Activated CD8-positive, alpha-beta memory T cell treated with anti-CD3 and anti-CD28 coated beads, Interleukin-2, amount 50 U/mL, for 1 hour (primary cell): ENCODE results near the gene RABL6.
"Not testable (repeated sequence)": the region's sequence is repeated elsewhere in the genome, so short reads cannot be mapped to it uniquely, and the experiment has no call there.

Experiments used
- DNase-seq: peaks from one replicate; pipeline ENCODE4 v3.0.0-alpha.2; 2020; ENCODE audit errors: extremely low read depth

RABL6 gene

DNA sequence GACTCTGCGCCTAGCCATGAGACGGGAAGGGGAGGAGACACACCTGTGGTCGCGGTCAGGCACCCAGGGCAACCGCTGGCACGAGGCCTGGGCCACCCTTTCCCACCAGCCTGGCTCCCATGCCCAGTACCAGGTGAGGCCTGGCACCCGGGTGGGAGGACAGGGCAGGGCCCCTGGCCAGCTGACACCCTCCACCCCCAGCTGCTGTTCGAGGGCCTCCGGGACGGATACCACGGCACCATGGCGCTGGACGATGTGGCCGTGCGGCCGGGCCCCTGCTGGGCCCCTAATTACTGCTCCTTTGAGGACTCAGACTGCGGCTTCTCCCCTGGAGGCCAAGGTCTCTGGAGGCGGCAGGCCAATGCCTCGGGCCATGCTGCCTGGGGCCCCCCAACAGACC lies 49.4 kb downstream of the RABL6 start:
- no peak for DNase-seq

DNA sequence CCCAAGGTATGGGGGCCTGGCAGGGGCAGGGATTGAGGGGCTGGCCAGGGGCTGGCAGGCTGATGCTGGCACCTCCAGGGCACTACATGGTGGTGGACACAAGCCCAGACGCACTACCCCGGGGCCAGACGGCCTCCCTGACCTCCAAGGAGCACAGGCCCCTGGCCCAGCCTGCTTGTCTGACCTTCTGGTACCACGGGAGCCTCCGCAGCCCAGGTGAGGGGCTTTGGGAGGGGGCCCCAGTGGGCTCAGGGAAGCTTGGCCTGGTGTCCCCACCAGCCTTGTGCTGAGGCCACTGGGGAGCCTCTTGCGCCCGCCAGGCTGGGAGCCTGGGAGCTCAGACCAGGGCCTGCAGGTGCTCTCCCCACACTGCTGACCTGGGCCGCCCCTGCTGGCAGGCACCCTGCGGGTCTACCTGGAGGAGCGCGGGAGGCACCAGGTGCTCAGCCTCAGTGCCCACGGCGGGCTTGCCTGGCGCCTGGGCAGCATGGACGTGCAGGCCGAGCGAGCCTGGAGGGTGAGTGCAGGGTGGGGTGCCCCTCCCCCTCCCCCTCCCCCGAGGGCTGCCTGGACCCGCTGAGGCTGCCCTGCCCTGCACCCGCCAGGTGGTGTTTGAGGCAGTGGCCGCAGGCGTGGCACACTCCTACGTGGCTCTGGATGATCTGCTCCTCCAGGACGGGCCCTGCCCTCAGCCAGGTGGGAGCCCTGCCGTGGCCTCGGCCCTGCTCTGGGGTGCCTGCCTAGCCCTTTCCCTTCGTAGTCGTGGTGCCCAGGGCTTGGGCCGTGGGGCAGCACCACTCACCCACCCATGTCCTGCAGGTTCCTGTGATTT lies 50.0 kb downstream of the RABL6 start:
- DNase-seq = no peak

DNA sequence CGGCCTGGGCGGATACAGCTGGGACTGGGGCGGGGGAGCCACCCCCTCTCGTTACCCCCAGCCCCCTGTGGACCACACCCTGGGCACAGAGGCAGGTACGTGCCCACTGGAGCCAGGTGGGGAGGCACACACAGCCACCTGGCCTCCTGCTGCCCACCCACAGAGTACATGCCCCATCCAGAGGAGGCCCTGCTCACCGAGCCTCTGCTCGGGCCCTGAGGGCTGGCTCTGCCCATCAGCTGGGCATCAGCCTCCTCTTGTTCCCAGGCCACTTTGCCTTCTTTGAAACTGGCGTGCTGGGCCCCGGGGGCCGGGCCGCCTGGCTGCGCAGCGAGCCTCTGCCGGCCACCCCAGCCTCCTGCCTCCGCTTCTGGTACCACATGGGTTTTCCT lies 50.7 kb downstream of the RABL6 start:
- DNase-seq = no peak

GRCh38 chr9:136858844-136859757 lies 51.4 kb downstream of the RABL6 start:
- DNase-seq = no peak

- DNase-seq = no peak
These were observed 52.8 kb downstream of the RABL6 start for GRCh38 chr9:136860529-136860928.

DNA sequence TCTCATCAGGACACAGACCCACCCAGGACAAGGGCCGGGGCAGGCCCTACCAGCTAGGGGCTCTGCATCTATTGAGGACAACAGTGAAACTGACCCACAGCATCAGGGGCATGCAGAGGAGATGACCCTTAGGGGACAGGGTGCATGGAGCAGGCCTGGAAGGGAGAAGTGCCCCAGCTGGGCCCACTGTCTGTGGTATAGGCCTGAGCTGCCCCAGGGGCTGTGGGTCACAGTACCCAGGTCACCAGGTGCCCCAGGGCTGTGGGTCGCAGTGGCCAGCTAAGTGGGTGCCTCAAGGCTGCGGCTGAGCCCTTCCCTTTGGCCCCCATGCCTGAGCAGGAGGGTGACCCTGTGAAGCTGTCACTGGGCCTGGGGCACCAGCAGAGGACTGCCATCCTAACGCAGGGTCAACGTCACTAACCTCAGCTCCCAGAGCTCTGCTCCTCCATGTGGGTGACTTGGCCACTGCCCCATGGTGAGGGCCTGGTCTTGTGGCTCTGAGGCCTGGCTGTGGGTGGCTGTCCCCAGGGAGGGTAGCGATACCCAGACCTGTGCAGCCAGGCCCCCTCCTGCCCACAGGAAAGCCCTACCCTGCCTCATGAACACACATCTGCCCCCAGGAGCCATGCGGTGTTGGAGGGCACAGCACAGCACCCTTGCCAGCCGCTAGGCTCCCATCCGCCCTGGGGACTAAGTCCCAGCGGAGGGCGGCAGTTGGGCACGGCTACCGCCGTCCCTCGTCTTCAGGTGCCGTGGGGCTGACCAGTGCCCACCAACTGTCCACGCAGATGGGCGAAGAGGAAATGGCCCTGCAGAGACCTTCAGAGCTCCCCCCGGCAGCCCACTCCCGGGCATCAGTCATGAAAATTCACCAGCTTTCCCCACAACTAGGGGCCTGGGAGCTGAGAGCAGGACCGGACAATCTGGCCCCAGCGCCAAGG lies 53.5 kb downstream of the RABL6 start:
- no peak for DNase-seq

DNA sequence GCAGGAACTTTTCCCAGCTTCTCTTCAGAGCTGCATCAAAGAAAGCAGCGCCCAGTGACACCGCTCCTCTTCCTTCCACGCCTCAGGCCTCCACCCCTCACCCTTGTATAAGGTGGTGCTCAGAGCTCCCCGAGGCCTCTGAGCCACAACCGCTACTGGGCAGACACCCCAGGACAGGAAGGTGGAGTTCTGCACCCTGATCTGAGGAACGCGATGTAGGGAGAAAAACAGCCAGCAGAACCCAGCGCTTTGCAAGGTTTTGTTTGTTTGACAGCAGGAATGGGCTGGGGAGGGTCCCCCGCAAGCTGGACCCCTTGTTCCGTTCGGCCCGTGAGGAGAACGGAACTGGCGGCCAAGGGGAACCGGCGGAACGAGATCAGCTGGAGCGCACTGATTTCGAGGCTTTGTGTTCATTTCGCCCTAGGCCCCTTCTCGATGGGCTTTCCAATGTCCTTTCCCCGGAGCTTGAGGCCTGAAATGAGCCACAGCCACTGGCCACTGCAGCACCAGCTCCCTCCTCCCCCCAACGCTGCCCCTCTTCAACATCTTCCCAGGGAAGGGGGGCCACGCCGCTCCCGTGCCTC lies 54.2 kb downstream of the RABL6 start:
- DNase-seq = no peak

DNA sequence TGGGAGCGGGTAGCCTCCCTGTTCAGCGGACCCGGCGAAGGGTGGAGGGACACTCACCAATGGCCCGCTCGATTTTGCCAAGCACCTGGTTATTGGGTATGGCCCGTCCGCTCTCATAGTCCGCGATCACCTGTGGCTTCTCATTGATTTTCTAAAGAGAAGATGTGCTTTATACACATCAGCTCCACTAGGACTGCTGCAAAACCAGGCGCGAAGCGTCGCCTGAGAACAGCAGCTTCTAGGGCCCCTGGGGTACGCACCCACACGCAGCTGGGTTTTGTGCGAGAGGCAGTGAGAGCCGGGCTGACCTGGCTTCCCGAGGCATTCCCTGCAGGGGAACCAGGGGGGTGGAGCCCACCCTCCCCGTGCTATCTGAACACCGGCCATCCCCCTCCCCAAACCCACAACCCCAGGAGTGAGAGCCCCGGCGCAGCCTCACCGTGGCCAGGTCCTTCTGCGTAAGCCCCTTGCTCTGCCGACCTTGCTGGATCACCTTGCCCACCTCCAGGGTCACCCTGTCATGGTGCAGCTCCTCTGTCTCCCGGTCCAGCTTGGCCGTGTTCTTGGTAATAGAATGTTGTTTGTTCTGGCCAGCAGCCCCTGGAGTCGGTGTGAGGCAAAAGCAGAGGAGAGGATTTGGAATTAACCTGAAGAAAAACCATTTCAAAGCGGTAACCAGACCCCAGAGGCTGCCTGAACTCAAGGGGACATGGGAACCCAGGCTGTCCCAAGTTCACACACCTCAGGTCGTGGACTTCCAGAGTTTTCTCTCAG lies 55.3 kb downstream of the RABL6 start:
- no peak for DNase-seq

DNA sequence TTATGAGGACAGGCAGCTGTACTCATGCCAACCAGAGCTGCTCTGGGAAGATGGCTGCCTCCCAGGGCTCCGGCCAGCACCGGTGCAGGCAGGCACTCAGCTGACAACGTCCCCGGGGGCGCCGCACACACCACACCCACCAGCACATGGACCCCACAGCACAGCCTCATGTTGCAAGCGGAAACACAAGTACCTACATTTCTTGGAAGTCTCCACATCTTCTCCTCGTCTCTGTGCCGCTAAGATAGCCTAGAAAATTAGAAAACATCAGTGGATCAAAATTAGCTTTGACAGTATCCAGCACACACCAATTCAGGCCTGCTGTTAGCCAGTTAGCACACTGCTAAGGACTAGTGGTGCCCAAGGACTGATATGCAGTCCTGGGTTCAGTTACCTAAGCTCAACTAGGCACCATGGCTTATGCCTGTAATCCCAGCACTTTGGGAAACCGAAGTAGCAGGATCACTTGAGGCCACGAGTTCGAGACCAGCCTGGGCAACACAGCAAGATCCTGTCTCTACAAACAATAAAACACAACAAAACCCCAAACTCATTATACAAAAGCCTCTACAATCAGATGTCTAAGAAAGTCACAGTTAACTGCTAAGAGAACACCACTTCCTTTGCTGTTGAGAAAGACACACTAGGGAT lies 56.0 kb downstream of the RABL6 start:
- no peak for DNase-seq

DNA sequence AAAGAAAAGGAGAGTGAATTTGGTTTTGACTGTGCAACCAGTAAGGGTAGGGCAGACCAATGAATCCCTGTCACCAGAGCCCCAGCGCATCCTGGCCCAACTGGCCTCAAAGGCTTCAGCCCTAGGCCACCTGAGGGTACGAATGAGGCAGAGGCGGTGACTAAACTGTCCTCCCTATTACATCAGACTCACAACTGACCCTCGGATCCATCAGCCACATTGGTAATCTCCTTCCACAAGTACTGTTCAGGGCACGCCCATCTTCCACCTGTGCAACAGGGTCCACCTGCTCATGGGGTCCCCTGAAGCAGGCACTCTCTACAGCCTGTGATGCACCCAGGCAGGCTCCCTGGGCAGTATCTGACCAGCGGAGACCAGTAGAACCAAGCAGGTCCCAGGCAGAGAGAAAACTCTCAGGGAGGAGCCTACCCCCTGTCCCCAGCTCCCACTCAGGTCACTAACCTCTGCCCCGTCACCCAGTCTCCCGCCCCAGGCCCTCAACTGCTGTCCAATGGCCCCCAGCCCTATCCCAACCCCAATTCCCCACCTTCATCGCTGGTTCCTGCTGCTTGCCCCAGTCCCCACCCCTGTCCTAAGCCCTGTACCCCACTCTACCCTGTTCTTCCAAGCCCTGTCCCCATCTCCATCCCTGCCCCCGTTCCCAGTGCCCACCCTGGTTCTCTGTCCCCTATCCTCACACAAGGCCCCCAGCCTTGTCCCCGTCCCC lies 57.5 kb downstream of the RABL6 start:
- no peak for DNase-seq

GRCh38 chr9:136865768-136866103 lies 58.0 kb downstream of the RABL6 start:
- DNase-seq = no peak

- not testable (repeated sequence) for DNase-seq
These were observed 59.2 kb downstream of the RABL6 start for GRCh38 chr9:136866898-136867421.

DNA sequence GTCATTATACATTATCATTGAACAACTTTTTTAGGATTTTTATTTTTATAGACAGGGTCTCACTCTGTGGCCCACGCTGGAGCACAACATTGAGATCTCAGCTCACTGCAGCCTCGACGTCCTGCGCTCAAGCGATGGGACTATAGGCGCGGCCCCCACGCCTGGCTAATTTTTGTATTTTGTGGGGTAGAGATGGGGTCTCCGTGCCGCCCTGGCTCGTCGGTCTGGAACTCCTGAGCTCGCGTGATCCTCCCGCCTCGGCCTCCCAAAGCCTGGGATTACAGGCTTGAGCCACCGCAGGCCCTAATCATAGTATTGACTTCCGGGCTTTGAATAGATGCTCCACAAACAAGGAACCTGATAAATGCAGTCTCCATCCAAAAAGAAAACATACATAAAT lies 59.7 kb downstream of the RABL6 start:
- DNase-seq = no peak

GRCh38 chr9:136867917-136868316 lies 60.2 kb downstream of the RABL6 start:
- no peak for DNase-seq

- no peak for DNase-seq
These were observed 60.9 kb downstream of the RABL6 start for GRCh38 chr9:136868644-136869043.

DNA sequence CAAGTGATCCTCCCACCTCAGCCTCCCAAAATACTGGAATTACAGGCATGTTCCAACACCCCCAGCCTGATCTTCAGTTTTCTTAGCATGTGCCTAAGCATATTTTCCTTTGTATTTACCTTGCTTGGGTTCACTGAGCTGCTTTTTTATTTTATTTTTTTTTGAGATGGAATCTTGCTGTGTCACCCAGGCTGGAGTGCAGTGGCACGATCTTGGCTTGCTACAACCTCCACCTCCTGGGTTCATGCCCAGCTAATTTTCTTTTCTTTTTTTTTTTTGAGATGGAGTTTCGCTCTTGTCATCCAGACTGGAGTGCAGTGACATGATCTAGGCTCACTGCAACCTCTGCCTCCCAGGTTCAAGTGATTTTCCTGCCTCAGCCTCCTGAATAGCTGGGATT lies 61.9 kb downstream of the RABL6 start:
- DNase-seq = not testable (repeated sequence)

DNA sequence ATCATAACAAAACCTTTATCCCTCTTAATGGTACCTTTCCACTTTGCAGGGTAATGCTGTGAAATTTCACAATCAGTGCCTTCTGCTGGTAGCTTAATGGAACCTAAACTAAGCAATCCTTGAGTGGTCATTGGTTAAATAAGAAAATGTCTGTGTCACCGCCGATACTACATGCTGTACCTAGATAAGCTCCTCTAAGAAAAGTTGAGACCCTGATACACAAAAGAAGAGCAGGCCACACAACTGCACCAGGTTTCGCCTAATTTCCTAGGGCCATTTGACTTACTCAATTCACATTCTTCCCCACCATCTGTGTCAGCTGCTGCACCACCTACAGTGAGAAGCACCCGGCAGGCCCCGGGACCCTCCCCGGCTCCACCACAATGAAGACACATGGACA lies 67.4 kb downstream of the RABL6 start:
- no peak for DNase-seq

GRCh38 chr9:136876476-136876875 lies 68.7 kb downstream of the RABL6 start:
- DNase-seq = no peak

DNA sequence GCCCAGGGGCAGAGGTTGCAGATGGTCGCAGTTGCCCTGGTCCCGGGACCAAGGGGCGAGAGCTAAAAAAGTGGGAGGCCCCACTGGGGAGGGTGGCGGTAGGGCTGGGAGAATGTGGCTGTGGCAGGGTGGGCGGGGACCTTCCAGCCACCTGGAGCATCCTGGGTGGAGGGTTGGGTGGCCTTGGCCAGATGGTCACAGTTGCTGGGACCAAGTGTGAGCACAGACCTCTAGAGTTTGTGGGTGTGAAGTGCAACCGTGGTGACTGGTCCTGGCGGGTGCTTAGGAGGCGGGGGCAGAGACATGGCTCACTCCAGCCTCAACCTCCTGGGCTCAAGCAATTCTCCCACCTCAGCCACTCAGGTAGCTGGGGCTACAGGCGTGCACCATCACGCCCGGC lies 72.9 kb downstream of the RABL6 start:
- DNase-seq = no peak
